Suprapubic skin (tissue), 3 donors: ENCODE results near the gene CALCB.

Experiments
- POLR2A ChIP-seq, 2 donors: fragments of 450-650 bp; IDR thresholded peaks; one replicate each; pipeline ENCODE4 v1.6.1; 2017; ENCODE audit warnings: antibody characterized with exemption in 2 of 2, mild to moderate bottlenecking in 2 of 2, moderate library complexity in 2 of 2
- TF ChIP-seq, protein P1 (sequence below), 2 donors: fragments of 200-600 bp in 1 of 2; fragments of 450-650 bp in 1 of 2; sonication (generic) in 1 of 2; IDR thresholded peaks; one replicate each; pipeline ENCODE4 v1.5.1; 2016 to 2019; ENCODE audit warnings: antibody characterized with exemption in 2 of 2, mild to moderate bottlenecking in 1 of 2, moderate library complexity in 1 of 2

DNA sequence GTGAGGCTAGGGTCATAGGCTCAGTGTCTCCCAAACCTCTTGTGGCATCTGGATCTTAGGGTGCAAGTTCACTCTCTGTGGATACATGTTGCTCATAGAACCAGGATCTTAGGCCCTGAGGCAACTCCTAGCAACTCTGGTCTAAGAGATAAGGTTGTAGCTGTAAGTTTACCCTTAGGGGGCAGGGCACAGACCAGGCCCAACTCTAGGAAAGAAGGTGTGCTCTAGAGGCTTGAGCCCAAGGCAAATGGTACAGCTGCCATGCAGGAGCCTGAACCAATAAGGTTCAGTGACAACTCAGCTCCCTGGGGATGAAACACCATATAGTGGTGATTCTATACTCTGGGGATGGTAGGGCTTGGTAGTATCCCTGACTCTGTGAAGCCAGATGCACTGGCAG is 17.8 kb downstream of the CALCB start:
- TF ChIP-seq, protein P1, sequence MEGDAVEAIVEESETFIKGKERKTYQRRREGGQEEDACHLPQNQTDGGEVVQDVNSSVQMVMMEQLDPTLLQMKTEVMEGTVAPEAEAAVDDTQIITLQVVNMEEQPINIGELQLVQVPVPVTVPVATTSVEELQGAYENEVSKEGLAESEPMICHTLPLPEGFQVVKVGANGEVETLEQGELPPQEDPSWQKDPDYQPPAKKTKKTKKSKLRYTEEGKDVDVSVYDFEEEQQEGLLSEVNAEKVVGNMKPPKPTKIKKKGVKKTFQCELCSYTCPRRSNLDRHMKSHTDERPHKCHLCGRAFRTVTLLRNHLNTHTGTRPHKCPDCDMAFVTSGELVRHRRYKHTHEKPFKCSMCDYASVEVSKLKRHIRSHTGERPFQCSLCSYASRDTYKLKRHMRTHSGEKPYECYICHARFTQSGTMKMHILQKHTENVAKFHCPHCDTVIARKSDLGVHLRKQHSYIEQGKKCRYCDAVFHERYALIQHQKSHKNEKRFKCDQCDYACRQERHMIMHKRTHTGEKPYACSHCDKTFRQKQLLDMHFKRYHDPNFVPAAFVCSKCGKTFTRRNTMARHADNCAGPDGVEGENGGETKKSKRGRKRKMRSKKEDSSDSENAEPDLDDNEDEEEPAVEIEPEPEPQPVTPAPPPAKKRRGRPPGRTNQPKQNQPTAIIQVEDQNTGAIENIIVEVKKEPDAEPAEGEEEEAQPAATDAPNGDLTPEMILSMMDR (IDR thresholded peaks at IDR 0.05): no peak
- TF ChIP-seq POLR2A (IDR thresholded peaks at IDR 0.05): no peak
